Suprapubic skin (tissue), 3 donors: ENCODE data around the gene FOXB1.

ENCODE experiments used
- POLR2AphosphoS5 ChIP-seq, 3 donors: sonication (generic); formaldehyde crosslinking; IDR thresholded peaks; one replicate each; pipeline ENCODE4 v1.6.1; 2017; ENCODE audit warnings: antibody characterized with exemption in 3 of 3
- TF ChIP-seq, protein P1 (sequence below), 2 donors: fragments of 200-600 bp in 1 of 2; fragments of 450-650 bp in 1 of 2; sonication (generic) in 1 of 2; IDR thresholded peaks; one replicate each; pipeline ENCODE4 v1.5.1; 2016 to 2019; ENCODE audit warnings: antibody characterized with exemption in 2 of 2, mild to moderate bottlenecking in 1 of 2, moderate library complexity in 1 of 2

DNA sequence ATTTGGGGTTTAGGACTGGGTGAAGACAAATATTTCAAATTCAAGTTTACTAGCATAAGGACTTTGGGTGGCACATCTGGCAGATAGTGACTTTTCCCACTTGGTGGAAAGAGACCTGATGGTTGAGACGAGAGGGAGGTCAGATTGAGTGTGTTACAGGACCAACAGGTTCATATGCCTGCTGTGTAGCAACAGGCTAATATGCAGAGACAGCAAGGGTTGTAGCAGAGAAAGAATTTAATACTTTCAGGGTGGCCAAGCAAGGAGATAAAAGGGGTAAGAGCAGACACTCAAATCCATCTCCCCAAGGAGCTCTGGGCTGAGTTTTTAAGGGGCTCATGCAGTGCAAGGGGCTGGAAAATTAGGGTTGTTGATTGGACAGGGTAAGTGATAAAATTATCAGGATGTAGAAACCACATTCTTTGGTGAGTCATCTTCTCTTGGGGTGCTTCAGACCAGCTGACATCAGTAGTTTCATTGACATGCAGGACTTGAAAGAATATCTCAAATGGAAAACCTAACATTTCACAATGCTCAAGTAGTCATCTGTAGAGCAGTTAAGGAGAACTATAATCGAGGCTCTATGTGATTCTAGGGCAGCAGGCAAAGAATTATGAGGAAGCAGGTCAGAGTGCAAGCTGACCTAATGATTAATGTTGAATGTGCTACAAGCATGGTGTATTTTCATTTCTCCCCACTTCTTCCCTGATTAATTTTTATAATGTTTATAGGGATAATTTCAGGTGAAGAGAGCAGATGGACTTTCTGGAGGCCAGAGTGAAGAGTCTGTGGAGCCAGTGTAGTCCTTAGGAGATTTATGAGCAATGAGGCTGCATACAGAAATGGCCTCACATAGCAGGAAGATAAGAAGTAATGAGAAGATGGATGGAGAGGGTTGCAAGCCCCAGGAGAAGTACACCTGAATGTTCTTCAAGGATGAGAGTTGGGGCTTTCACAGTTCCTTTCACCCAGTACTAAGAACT lies 13.7 kb downstream of the FOXB1 start:
- TF ChIP-seq POLR2AphosphoS5 (IDR thresholded peaks at IDR 0.05): no peak
- TF ChIP-seq, protein P1, sequence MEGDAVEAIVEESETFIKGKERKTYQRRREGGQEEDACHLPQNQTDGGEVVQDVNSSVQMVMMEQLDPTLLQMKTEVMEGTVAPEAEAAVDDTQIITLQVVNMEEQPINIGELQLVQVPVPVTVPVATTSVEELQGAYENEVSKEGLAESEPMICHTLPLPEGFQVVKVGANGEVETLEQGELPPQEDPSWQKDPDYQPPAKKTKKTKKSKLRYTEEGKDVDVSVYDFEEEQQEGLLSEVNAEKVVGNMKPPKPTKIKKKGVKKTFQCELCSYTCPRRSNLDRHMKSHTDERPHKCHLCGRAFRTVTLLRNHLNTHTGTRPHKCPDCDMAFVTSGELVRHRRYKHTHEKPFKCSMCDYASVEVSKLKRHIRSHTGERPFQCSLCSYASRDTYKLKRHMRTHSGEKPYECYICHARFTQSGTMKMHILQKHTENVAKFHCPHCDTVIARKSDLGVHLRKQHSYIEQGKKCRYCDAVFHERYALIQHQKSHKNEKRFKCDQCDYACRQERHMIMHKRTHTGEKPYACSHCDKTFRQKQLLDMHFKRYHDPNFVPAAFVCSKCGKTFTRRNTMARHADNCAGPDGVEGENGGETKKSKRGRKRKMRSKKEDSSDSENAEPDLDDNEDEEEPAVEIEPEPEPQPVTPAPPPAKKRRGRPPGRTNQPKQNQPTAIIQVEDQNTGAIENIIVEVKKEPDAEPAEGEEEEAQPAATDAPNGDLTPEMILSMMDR (IDR thresholded peaks at IDR 0.05): no peak
